IMR-90 (cell line): ENCODE results near the gene XRCC5. TPM values are rescaled to one million over a fixed set of nuclear protein-coding genes. Genes with fewer than 3 reads are reported as not detected.
A peak's percentile ranks its signal among the peaks of the same experiment; 100 is the strongest.

Experiments
- ATAC-seq: fragments of 200-7000 bp; cut with Tn5 transposase; 2 replicates; pipeline ENCODE4 v1.9.1; 2020; ENCODE audit warnings: low read depth, mild to moderate bottlenecking, moderate library complexity
- BruUV-seq: library from RNA; stranded (reverse); fragments of 400-500 nt; replicated peaks from 2 replicates; lab custom pipeline; 2021; lab: Mats Ljungman, UMichigan
- CTCF ChIA-PET: fragments of 300-600 bp; formaldehyde crosslinking; extraction: SDS; loops from one replicate; lab custom pipeline; 2021; ENCODE audit warnings: antibody characterized with exemption; lab: Yijun Ruan, JAX
- POLR2A ChIA-PET: fragments of 300-600 bp; sonication (Branson Sonifier 250); formaldehyde crosslinking; loops from one replicate; lab custom pipeline; 2022; ENCODE audit warnings: antibody characterized with exemption; ENCODE audit not compliant: unreplicated experiment; lab: Charles Lee
- DNase-seq: peaks from one replicate; pipeline ENCODE4 v3.0.0; 2013
- H2AFZ ChIP-seq: replicated peaks from 2 replicates; pipeline ENCODE3; 2013; ENCODE audit warnings: low read length, mild to moderate bottlenecking; ENCODE audit not compliant: poor library complexity
- H2AK5ac ChIP-seq: 2 replicates; pipeline ENCODE4 v1.6.1; 2013; ENCODE audit warnings: low read depth, low read length, inconsistent platforms
- H2AK9ac ChIP-seq: replicated peaks from 2 replicates; pipeline ENCODE3; 2013; ENCODE audit warnings: mild to moderate bottlenecking, low read depth, low read length, moderate library complexity; ENCODE audit not compliant: poor library complexity
- H2BK120ac ChIP-seq: 2 replicates; pipeline ENCODE4 v1.6.1; 2013; ENCODE audit warnings: low read depth, low read length, inconsistent platforms
- H2BK15ac ChIP-seq: 3 replicates; pipeline ENCODE4 v1.6.1; 2013; ENCODE audit warnings: low read depth, low read length, inconsistent platforms
- H2BK20ac ChIP-seq: 2 replicates; pipeline ENCODE4 v1.6.1; 2013; ENCODE audit warnings: low read depth, mild to moderate bottlenecking, inconsistent platforms, low read length, moderate library complexity
- H2BK5ac ChIP-seq: 2 replicates; pipeline ENCODE4 v1.6.1; 2013; ENCODE audit warnings: mild to moderate bottlenecking, low read depth, low read length, inconsistent platforms; ENCODE audit not compliant: poor library complexity, severe bottlenecking
- H3K14ac ChIP-seq: replicated peaks from 2 replicates; pipeline ENCODE4 v1.6.1; 2013; ENCODE audit warnings: low read depth, low read length, inconsistent platforms
- H3K18ac ChIP-seq: 2 replicates; pipeline ENCODE4 v1.6.1; 2013; ENCODE audit warnings: low read depth, low read length, control low read depth
- H3K23ac ChIP-seq: 2 replicates; pipeline ENCODE4 v1.6.1; 2013; ENCODE audit warnings: low read depth, low read length, inconsistent platforms
- H3K27ac ChIP-seq: 2 replicates; pipeline ENCODE4 v1.5.1; 2013; ENCODE audit warnings: mild to moderate bottlenecking, control low read depth, low read length; ENCODE audit not compliant: insufficient read depth
- H3K27me3 ChIP-seq: 2 replicates; pipeline ENCODE4 v1.6.1; 2013; ENCODE audit warnings: low read length; ENCODE audit not compliant: control insufficient read depth, insufficient read depth
- H3K36me3 ChIP-seq: 2 replicates; pipeline ENCODE4 v1.6.1; 2013; ENCODE audit warnings: low read length, mixed read lengths; ENCODE audit not compliant: control insufficient read depth, insufficient read depth
- H3K4ac ChIP-seq: 2 replicates; pipeline ENCODE4 v1.6.1; 2013; ENCODE audit warnings: low read depth, low read length, inconsistent platforms
- H3K4me1 ChIP-seq: 2 replicates; pipeline ENCODE4 v1.6.1; 2013; ENCODE audit warnings: low read length, mixed read lengths; ENCODE audit not compliant: control insufficient read depth, insufficient read depth
- H3K4me2 ChIP-seq: 2 replicates; pipeline ENCODE4 v1.6.1; 2013; ENCODE audit warnings: low read depth, mild to moderate bottlenecking, control low read depth, low read length, moderate library complexity
- H3K4me3 ChIP-seq: 2 replicates; pipeline ENCODE4 v1.5.1; 2013; ENCODE audit warnings: low read depth, mild to moderate bottlenecking, control low read depth, low read length, moderate library complexity; ENCODE audit not compliant: insufficient read depth
- H3K56ac ChIP-seq: 2 replicates; pipeline ENCODE4 v1.6.1; 2013; ENCODE audit warnings: low read length, inconsistent platforms; ENCODE audit not compliant: insufficient read depth; ENCODE audit errors: extremely low read depth
- H3K79me1 ChIP-seq, 2 experiments: 2 replicates each; pipeline ENCODE4 v1.6.1; 2013; ENCODE audit warnings: low read length in 2 of 2, inconsistent platforms in 1 of 2, low read depth in 1 of 2
- H3K9ac ChIP-seq: 2 replicates; pipeline ENCODE4 v1.6.1; 2013; ENCODE audit warnings: low read depth, low read length, control low read depth
- H3K9me1 ChIP-seq: 2 replicates; pipeline ENCODE4 v1.6.1; 2013; ENCODE audit warnings: low read length, inconsistent platforms; ENCODE audit not compliant: insufficient read depth
- H3K9me3 ChIP-seq: 2 replicates; pipeline ENCODE4 v1.6.1; 2013; ENCODE audit warnings: low read length; ENCODE audit not compliant: control insufficient read depth, insufficient read depth
- H4K20me1 ChIP-seq: 2 replicates; pipeline ENCODE4 v1.6.1; 2013; ENCODE audit warnings: low read length, inconsistent platforms; ENCODE audit not compliant: insufficient read depth
- H4K5ac ChIP-seq: 2 replicates; pipeline ENCODE4 v1.6.1; 2013; ENCODE audit warnings: mild to moderate bottlenecking, low read depth, low read length, control low read depth
- H4K8ac ChIP-seq, 2 experiments: 2 replicates each; pipeline ENCODE4 v1.6.1; 2013; ENCODE audit warnings: low read depth in 2 of 2, low read length in 2 of 2, control low read depth in 1 of 2, inconsistent platforms in 1 of 2
- H4K91ac ChIP-seq: 2 replicates; pipeline ENCODE4 v1.6.1; 2013; ENCODE audit warnings: low read depth, low read length, inconsistent platforms; ENCODE audit not compliant: insufficient read depth
- CEBPB ChIP-seq: IDR thresholded peaks from 2 replicates; pipeline ENCODE4 v1.6.1; 2012; ENCODE audit warnings: low read depth, low read length, improper control_type of control experiment
- FOS ChIP-seq: fragments of 150-350 bp; IDR thresholded peaks from 2 replicates; pipeline ENCODE4 v1.6.1; 2016; ENCODE audit warnings: low read depth, low read length
- dilution Hi-C: fragments of 300-500 bp; cut with HindIII; formaldehyde crosslinking; loops from one replicate; pipeline ENCODE4 v1.14.3; 2018; ENCODE audit warnings: low sequenced_read_pairs; ENCODE audit not compliant: unreplicated experiment
- in situ Hi-C: fragments of 300-500 bp; cut with MboI; formaldehyde crosslinking; loops from 3 replicates; pipeline ENCODE4 v1.14.3; 2019; ENCODE audit warnings: low sequenced_read_pairs, inconsistent platforms, mixed read lengths
- intact Hi-C: fragments of 100-400 bp; cut with micrococcal nuclease; formaldehyde crosslinking; loops from 2 replicates; pipeline ENCODE4 v1.10.0; 2022
- polyA plus RNA-seq, 3 experiments: library from polyadenylated mRNA; depleted of rRNA; stranded (reverse); fragments of >200 nt; gene quantifications; 2 replicates each; pipeline ENCODE4 v1.2.3, GENCODE V29; 2012; ENCODE audit warnings: low replicate concordance in 1 of 3
- total RNA-seq: library from RNA; depleted of rRNA; stranded (reverse); fragments of >200 nt; gene quantifications from 2 replicates; pipeline ENCODE4 v1.2.3, GENCODE V29; 2012

XRCC5 gene
- total and polyA plus RNA-seq, 2 of the 4 experiments (the other 2 are of a cell fraction): 144 to 509 TPM

DNA sequence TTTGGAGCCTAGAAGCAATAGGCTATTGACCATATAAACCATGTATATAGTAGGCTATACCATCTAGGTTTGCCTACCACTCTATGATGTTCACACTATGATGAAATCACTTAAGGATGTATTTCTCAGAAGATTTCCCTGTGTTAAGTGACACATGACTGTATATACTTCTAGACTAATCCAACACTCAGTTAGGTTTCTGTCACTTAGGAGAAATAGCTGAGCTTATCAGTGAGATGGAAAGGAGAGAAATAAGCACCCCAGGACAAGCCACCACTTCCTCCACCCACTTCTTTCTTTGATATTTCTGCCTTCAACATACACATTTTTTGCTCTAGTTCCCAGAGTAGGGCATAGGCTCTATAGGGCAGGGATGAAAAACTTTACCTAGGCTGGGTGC is 35.4 kb upstream of the XRCC5 start:
- H3K23ac ChIP-seq: no peak overlapping the region
- H3K4me2 ChIP-seq: no peak overlapping the region
- no peak overlapping the region for H3K27ac ChIP-seq
- H3K27me3 ChIP-seq: no peaks in the 10 kb centered on the region
- H3K79me1 ChIP-seq: no peaks in the 10 kb centered on the region; a peak in 1 of 4 replicates
- CTCF ChIA-PET: interaction anchor here (0.8 kb wide), 1 partner anchor 10 kb away, joined by 4 read pairs; no protein-coding TSS in a partner anchor
- no peak overlapping the region for H3K14ac ChIP-seq
- H4K5ac ChIP-seq: no peak overlapping the region
- POLR2A ChIA-PET: no interaction called here
- no peak overlapping the region for H2BK20ac ChIP-seq
- DNase-seq (no peak), ATAC-seq (no peak)
- no peak overlapping the region for H3K18ac ChIP-seq
- no peak overlapping the region for H3K9ac ChIP-seq
- no peak overlapping the region for H2AFZ ChIP-seq
- no peak overlapping the region for H4K91ac ChIP-seq
- no TSS peak for BruUV-seq
- no peaks in the 10 kb centered on the region for H3K4me1 ChIP-seq
- no peak overlapping the region for H3K4ac ChIP-seq
- dilution Hi-C loops (no loop called here), in situ Hi-C loops (no loop called here), intact Hi-C loops (no loop called here)
- no peak overlapping the region for H2AK5ac ChIP-seq
- no peak overlapping the region for H3K4me3 ChIP-seq
- H2BK15ac ChIP-seq: no peak overlapping the region
- no peak overlapping the region for H3K56ac ChIP-seq
- H3K36me3 ChIP-seq: no peaks in the 10 kb centered on the region
- TF ChIP-seq FOS: no peak
- TF ChIP-seq CEBPB: peak; percentile 22; the same call in 1 of the 2 replicates
- H2BK120ac ChIP-seq: no peak overlapping the region
- no peak overlapping the region for H4K8ac ChIP-seq
- no peak overlapping the region for H2AK9ac ChIP-seq
- no peak overlapping the region for H2BK5ac ChIP-seq
- H4K20me1 ChIP-seq: no peaks in the 10 kb centered on the region
- no peaks in the 10 kb centered on the region for H3K9me3 ChIP-seq
- H3K9me1 ChIP-seq: no peaks in the 10 kb centered on the region
